HepG2 (cell line): ENCODE results near the gene TSHZ2. TPM values are rescaled to one million over a fixed set of nuclear protein-coding genes. Genes with fewer than 3 reads are reported as not detected.

Experiments used
- FOXJ3 ChIP-seq: sonication (generic); formaldehyde crosslinking; IDR thresholded peaks from 2 replicates; pipeline ENCODE4 v1.4.0; 2020; ENCODE audit warnings: missing genetic modification reagents, mild to moderate bottlenecking, borderline replicate concordance
- HOMEZ ChIP-seq: IDR thresholded peaks from 2 replicates; pipeline ENCODE4 v1.6.1; 2016; ENCODE audit warnings: low read depth
- NCOA1 ChIP-seq: sonication (generic); formaldehyde crosslinking; IDR thresholded peaks from 2 replicates; pipeline ENCODE4 v1.9.0; 2021; ENCODE audit warnings: missing genetic modification reagents
- REPIN1 ChIP-seq: sonication (generic); formaldehyde crosslinking; IDR thresholded peaks from 2 replicates; pipeline ENCODE4 v1.8.0; 2022; ENCODE audit warnings: missing genetic modification reagents, low read depth, mild to moderate bottlenecking, borderline replicate concordance
- ZBED4 ChIP-seq: sonication (generic); formaldehyde crosslinking; IDR thresholded peaks from 2 replicates; pipeline ENCODE4 v1.4.0; 2020; ENCODE audit warnings: missing genetic modification reagents, borderline replicate concordance
- ZNF687 ChIP-seq: sonication (generic); formaldehyde crosslinking; IDR thresholded peaks from 2 replicates; pipeline ENCODE4 v1.5.1; 2020; ENCODE audit warnings: mild to moderate bottlenecking, missing genetic modification reagents, moderate library complexity
- ZNF83 ChIP-seq: sonication (generic); formaldehyde crosslinking; IDR thresholded peaks from 2 replicates; pipeline ENCODE4 v1.4.0; 2020; ENCODE audit warnings: missing genetic modification reagents, mild to moderate bottlenecking, borderline replicate concordance
- polyA plus RNA-seq, 8 experiments: library from polyadenylated mRNA; depleted of rRNA in 3 of 8; stranded (reverse) in 7 of 8; unstranded in 1 of 8; fragments of >200 nt; fragmentation: Illumina TruSeq in 4 of 8; extraction: Trizol in 4 of 8; gene quantifications; 2 replicates each; pipeline versions ENCODE4 v1.2.1 to v1.2.3, GENCODE V29; 2011 to 2016; ENCODE audit warnings: low read depth in 4 of 8, missing spikeins in 1 of 8, mixed read lengths in 1 of 8; ENCODE audit not compliant: insufficient read depth in 1 of 8
- total RNA-seq, 5 experiments: library from RNA; depleted of rRNA; stranded (reverse); fragments of >200 nt; fragmentation: Illumina TruSeq; extraction: Trizol; gene quantifications; 2 replicates each; pipeline ENCODE4 v1.2.3, GENCODE V29; 2016; ENCODE audit warnings: low read depth in 1 of 5
- TF ChIP-seq, protein P1 (sequence below): sonication (generic); formaldehyde crosslinking; IDR thresholded peaks from 2 replicates; pipeline ENCODE4 v1.5.0; 2020; ENCODE audit warnings: mild to moderate bottlenecking, missing genetic modification reagents
- TF ChIP-seq, protein P2 (sequence below): fragments of 450-650 bp; IDR thresholded peaks from 2 replicates; pipeline ENCODE4 v1.6.1; 2017; ENCODE audit warnings: mild to moderate bottlenecking

TSHZ2 gene
- total and polyA plus RNA-seq, 2 of the 13 experiments (the other 11 are each of a cell fraction or from before 2014, with no cell fraction given) = 0.01 TPM; not detected in 1

DNA sequence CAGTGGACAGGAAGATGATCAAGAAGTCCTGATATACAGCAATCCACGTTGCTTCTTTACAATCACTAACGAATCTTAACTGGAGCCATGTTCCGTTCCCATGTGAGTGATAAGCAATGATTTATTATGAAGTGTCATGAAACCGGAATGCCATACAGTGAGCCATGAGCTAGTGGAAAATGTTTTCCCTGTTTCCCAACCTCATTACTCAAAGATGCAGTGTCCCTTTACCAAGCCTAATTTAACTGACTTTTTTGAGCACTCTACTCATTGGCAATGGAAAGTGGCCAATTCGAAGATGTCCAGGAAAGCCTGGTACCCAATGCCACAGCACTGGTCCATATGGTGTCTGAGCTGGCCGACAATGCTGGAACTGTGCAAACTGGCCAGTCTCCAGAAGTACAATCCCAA lies 473.2 kb downstream of the TSHZ2 start (continued):
- TF ChIP-seq, protein P1, sequence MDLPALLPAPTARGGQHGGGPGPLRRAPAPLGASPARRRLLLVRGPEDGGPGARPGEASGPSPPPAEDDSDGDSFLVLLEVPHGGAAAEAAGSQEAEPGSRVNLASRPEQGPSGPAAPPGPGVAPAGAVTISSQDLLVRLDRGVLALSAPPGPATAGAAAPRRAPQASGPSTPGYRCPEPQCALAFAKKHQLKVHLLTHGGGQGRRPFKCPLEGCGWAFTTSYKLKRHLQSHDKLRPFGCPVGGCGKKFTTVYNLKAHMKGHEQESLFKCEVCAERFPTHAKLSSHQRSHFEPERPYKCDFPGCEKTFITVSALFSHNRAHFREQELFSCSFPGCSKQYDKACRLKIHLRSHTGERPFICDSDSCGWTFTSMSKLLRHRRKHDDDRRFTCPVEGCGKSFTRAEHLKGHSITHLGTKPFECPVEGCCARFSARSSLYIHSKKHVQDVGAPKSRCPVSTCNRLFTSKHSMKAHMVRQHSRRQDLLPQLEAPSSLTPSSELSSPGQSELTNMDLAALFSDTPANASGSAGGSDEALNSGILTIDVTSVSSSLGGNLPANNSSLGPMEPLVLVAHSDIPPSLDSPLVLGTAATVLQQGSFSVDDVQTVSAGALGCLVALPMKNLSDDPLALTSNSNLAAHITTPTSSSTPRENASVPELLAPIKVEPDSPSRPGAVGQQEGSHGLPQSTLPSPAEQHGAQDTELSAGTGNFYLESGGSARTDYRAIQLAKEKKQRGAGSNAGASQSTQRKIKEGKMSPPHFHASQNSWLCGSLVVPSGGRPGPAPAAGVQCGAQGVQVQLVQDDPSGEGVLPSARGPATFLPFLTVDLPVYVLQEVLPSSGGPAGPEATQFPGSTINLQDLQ (CRISPR knock-in tag) = no peak
- TF ChIP-seq ZBED4 (CRISPR knock-in tag) (no peak), REPIN1 (no peak), ZNF687 (CRISPR knock-in tag) (no peak), NCOA1 (no peak), HOMEZ (CRISPR knock-in tag) (no peak), FOXJ3 (CRISPR knock-in tag) (no peak), ZNF83 (CRISPR knock-in tag) (no peak)
- TF ChIP-seq, protein P2, sequence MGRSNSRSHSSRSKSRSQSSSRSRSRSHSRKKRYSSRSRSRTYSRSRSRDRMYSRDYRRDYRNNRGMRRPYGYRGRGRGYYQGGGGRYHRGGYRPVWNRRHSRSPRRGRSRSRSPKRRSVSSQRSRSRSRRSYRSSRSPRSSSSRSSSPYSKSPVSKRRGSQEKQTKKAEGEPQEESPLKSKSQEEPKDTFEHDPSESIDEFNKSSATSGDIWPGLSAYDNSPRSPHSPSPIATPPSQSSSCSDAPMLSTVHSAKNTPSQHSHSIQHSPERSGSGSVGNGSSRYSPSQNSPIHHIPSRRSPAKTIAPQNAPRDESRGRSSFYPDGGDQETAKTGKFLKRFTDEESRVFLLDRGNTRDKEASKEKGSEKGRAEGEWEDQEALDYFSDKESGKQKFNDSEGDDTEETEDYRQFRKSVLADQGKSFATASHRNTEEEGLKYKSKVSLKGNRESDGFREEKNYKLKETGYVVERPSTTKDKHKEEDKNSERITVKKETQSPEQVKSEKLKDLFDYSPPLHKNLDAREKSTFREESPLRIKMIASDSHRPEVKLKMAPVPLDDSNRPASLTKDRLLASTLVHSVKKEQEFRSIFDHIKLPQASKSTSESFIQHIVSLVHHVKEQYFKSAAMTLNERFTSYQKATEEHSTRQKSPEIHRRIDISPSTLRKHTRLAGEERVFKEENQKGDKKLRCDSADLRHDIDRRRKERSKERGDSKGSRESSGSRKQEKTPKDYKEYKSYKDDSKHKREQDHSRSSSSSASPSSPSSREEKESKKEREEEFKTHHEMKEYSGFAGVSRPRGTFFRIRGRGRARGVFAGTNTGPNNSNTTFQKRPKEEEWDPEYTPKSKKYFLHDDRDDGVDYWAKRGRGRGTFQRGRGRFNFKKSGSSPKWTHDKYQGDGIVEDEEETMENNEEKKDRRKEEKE = no peak
